HEK293T (cell line): Measurements from ENCODE around the gene SH3BP5.

Experiments
- CTCF ChIA-PET: fragments of 350-600 bp; formaldehyde crosslinking; extraction: SDS; loops from one replicate; lab custom pipeline; 2021; ENCODE audit warnings: antibody characterized with exemption, inconsistent platforms; lab: Yijun Ruan, JAX
- POLR2A ChIA-PET: fragments of 350-600 bp; formaldehyde crosslinking; extraction: SDS; loops from one replicate; lab custom pipeline; 2020; ENCODE audit warnings: antibody characterized with exemption, inconsistent platforms; lab: Yijun Ruan, JAX
- DNase-seq: peaks from one replicate; pipeline ENCODE4 v3.0.0; 2012; ENCODE audit warnings: mixed read lengths; ENCODE audit errors: extremely low spot score
- ARNT ChIP-seq: fragments of 450-650 bp; IDR thresholded peaks from 2 replicates; pipeline ENCODE4 v1.6.1; 2017; ENCODE audit warnings: mild to moderate bottlenecking
- BHLHE40 ChIP-seq: fragments of 450-650 bp; IDR thresholded peaks from 2 replicates; pipeline ENCODE4 v1.6.1; 2016; ENCODE audit warnings: mild to moderate bottlenecking, moderate library complexity, borderline replicate concordance
- CTBP1 ChIP-seq: fragments of 450-650 bp; IDR thresholded peaks from 2 replicates; pipeline ENCODE4 v1.6.1; 2016; ENCODE audit warnings: borderline replicate concordance
- ELF4 ChIP-seq: fragments of 450-650 bp; IDR thresholded peaks from 2 replicates; pipeline ENCODE4 v1.6.1; 2017; ENCODE audit warnings: antibody characterized with exemption
- FOXA1 ChIP-seq: fragments of 450-650 bp; IDR thresholded peaks from 2 replicates; pipeline ENCODE4 v1.6.1; 2016; ENCODE audit warnings: mild to moderate bottlenecking
- FOXK2 ChIP-seq: fragments of 450-650 bp; IDR thresholded peaks from 2 replicates; pipeline ENCODE4 v1.6.1; 2016; ENCODE audit warnings: mild to moderate bottlenecking
- FOXM1 ChIP-seq: fragments of 450-650 bp; IDR thresholded peaks from 2 replicates; pipeline ENCODE4 v1.6.1; 2017; ENCODE audit warnings: mild to moderate bottlenecking, borderline replicate concordance
- HDGF ChIP-seq: fragments of 450-650 bp; IDR thresholded peaks from 2 replicates; pipeline ENCODE4 v1.6.1; 2017; ENCODE audit warnings: antibody characterized with exemption, borderline replicate concordance
- L3MBTL2 ChIP-seq: fragments of 450-650 bp; conservative IDR thresholded peaks from 2 replicates; pipeline ENCODE4 v1.6.1; 2016; ENCODE audit warnings: mild to moderate bottlenecking
- LEF1 ChIP-seq: fragments of 450-650 bp; IDR thresholded peaks from 2 replicates; pipeline ENCODE4 v1.6.1; 2017; ENCODE audit warnings: mild to moderate bottlenecking, borderline replicate concordance
- NFRKB ChIP-seq: fragments of 450-650 bp; IDR thresholded peaks from 2 replicates; pipeline ENCODE4 v1.6.1; 2016; ENCODE audit warnings: mild to moderate bottlenecking, moderate library complexity
- PKNOX1 ChIP-seq: fragments of 450-650 bp; IDR thresholded peaks from 2 replicates; pipeline ENCODE4 v1.6.1; 2016
- SP1 ChIP-seq: fragments of 450-650 bp; IDR thresholded peaks from 2 replicates; pipeline ENCODE4 v1.6.1; 2017
- SUZ12 ChIP-seq: fragments of 450-650 bp; IDR thresholded peaks from 2 replicates; pipeline ENCODE4 v1.6.1; 2016; ENCODE audit warnings: mild to moderate bottlenecking
- TARDBP ChIP-seq: fragments of 450-650 bp; IDR thresholded peaks from 2 replicates; pipeline ENCODE4 v1.6.1; 2016
- ZNF384 ChIP-seq: fragments of 450-650 bp; IDR thresholded peaks from 2 replicates; pipeline ENCODE4 v1.6.1; 2016

Gene SH3BP5

GRCh38 chr3:15332405-15333098, at the start of gene SH3BP5:
Gene SH3BP5, minus strand, starts transcription at chr3:15332586. Its CDS starts 178 bp downstream, at chr3:15332408.
- TF ChIP-seq FOXA1 (no peak), FOXM1 (0 out of 2 replicates have a peak, but pooled peaks have one; percentile 25), NFRKB (no peak), CTBP1 (no peak), L3MBTL2 (peak; percentile 66), SP1 (no peak), BHLHE40 (no peak)
- ChIA-PET CTCF (interaction anchor here (1.9 kb wide), 1 partner anchor 64 kb away, joined by 12 read pairs; no protein-coding TSS in a partner anchor), POLR2A (interaction anchor here (0.8 to 1.8 kb wide), 4 partner anchors 8 to 56 kb away, joined by 3 to 7 read pairs (median 4); no protein-coding TSS in a partner anchor)
- DNase-seq, result peak; percentile 85

- TF ChIP-seq FOXM1 (no peak), FOXK2 (no peak)
- ChIA-PET CTCF (interaction anchor here (0.7 to 0.9 kb wide), 2 partner anchors 15 to 115 kb away, joined by 4 to 5 read pairs; no protein-coding TSS in a partner anchor), POLR2A (no interaction called here)
- DNase-seq, result no peak
Measured at GRCh38 chr3:15380980-15381890, 48.8 kb upstream of the SH3BP5 start.

- ChIA-PET POLR2A (no interaction called here), CTCF (interaction anchor here (0.9 kb wide), 1 partner anchor 110 kb away, joined by 4 read pairs; no protein-coding TSS in a partner anchor)
- TF ChIP-seq ARNT, result no peak
- TF ChIP-seq NFRKB, result no peak
- TF ChIP-seq FOXA1, result no peak
- TF ChIP-seq ELF4, result peak; percentile 27; the same call in 1 of the 2 replicates
- no peak for TF ChIP-seq FOXM1
- no peak for TF ChIP-seq SP1
- TF ChIP-seq SUZ12, result no peak
- TF ChIP-seq PKNOX1, result peak; percentile 60
- DNase-seq, result peak; percentile 77
Measured at GRCh38 chr3:15377961-15378791, 45.8 kb upstream of the SH3BP5 start.

- no peak for DNase-seq
- ChIA-PET CTCF (no interaction called here), POLR2A (no interaction called here)
- TF ChIP-seq SUZ12, result no peak
- no peak for TF ChIP-seq LEF1
- no peak for TF ChIP-seq FOXK2
- no peak for TF ChIP-seq ARNT
- TF ChIP-seq ZNF384, result no peak
- no peak for TF ChIP-seq PKNOX1
- TF ChIP-seq L3MBTL2, result no peak
- no peak for TF ChIP-seq BHLHE40
- no peak for TF ChIP-seq TARDBP
- TF ChIP-seq CTBP1, result no peak
Measured at GRCh38 chr3:15375461-15376000, 43.1 kb upstream of the SH3BP5 start.

- CTCF ChIA-PET, result no interaction called here
- TF ChIP-seq ELF4, result no peak
- TF ChIP-seq LEF1, result no peak
- no peak for TF ChIP-seq BHLHE40
- no peak for TF ChIP-seq FOXM1
- no peak for TF ChIP-seq TARDBP
- TF ChIP-seq CTBP1, result no peak
- no peak for TF ChIP-seq ARNT
- no peak for TF ChIP-seq L3MBTL2
- no peak for TF ChIP-seq HDGF
- no peak for TF ChIP-seq PKNOX1
- TF ChIP-seq NFRKB, result no peak
- no peak for DNase-seq
- POLR2A ChIA-PET, result no interaction called here
Measured at GRCh38 chr3:15372918-15373317, 40.5 kb upstream of the SH3BP5 start.
